ENCODE data around the gene CDKN2B-AS1. TPM values are rescaled to one million over a fixed set of nuclear protein-coding genes. Genes with fewer than 3 reads are reported as not detected.

CDKN2B-AS1 gene
- polyA plus RNA-seq, 1 donor (not counting 4 experiments of a cell fraction or from before 2014, with no cell fraction given): 1.1 TPM

- Histone ChIP-seq H3K4me1 (ENCODE audit: control insufficient read depth, extremely low read depth, insufficient read depth, low read length) (peaks cover 14% of the 10 kb centered on the region), H3K36me3 (ENCODE audit: control insufficient read depth in 2 of 2, extremely low read depth in 1 of 2, insufficient read depth in 2 of 2, low read length in 2 of 2) (no peaks in the 10 kb centered on the region), H2AFZ (ENCODE audit: control insufficient read depth, low read length) (peak overlapping the region; percentile 6), H3K9ac (ENCODE audit: control insufficient read depth, extremely low read depth, insufficient read depth, low read length) (no peak overlapping the region), H3K9me1 (ENCODE audit: control insufficient read depth, extremely low read depth, insufficient read depth, low read length) (no peaks in the 10 kb centered on the region), H3K27ac (ENCODE audit: control insufficient read depth, insufficient read depth, low read length) (no peak overlapping the region), H3K79me2 (ENCODE audit: control insufficient read depth, insufficient read depth, low read length) (no peaks in the 10 kb centered on the region), H3K27me3 (ENCODE audit: control insufficient read depth, extremely low read depth, insufficient read depth, low read length) (no peaks in the 10 kb centered on the region), H3K4me2 (ENCODE audit: control insufficient read depth, extremely low read depth, insufficient read depth, low read depth, low read length) (no peak overlapping the region), H3K9me3 (ENCODE audit: control insufficient read depth, low read depth, low read length) (no peaks in the 10 kb centered on the region), H3K4me3 (ENCODE audit: control insufficient read depth in 2 of 3, extremely low read depth in 1 of 3, insufficient read depth in 2 of 3, low read depth in 1 of 3, low read length in 3 of 3) (no peak overlapping the region), H4K20me1 (ENCODE audit: control insufficient read depth, extremely low read depth, insufficient read depth, low read length) (no peaks in the 10 kb centered on the region)
- TF ChIP-seq, protein P1, sequence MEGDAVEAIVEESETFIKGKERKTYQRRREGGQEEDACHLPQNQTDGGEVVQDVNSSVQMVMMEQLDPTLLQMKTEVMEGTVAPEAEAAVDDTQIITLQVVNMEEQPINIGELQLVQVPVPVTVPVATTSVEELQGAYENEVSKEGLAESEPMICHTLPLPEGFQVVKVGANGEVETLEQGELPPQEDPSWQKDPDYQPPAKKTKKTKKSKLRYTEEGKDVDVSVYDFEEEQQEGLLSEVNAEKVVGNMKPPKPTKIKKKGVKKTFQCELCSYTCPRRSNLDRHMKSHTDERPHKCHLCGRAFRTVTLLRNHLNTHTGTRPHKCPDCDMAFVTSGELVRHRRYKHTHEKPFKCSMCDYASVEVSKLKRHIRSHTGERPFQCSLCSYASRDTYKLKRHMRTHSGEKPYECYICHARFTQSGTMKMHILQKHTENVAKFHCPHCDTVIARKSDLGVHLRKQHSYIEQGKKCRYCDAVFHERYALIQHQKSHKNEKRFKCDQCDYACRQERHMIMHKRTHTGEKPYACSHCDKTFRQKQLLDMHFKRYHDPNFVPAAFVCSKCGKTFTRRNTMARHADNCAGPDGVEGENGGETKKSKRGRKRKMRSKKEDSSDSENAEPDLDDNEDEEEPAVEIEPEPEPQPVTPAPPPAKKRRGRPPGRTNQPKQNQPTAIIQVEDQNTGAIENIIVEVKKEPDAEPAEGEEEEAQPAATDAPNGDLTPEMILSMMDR (optimal IDR thresholded peaks at IDR 0.05 in 1 of 3, IDR thresholded peaks at IDR 0.05 in 1 of 3, conservative IDR thresholded peaks at IDR 0.05 in 1 of 3; ENCODE audit: extremely low read depth in 1 of 3, insufficient read depth in 2 of 3, low read length in 3 of 3): no peak
- TF ChIP-seq EZH2 (IDR thresholded peaks at IDR 0.05; ENCODE audit: low read length): no peak
- FAIRE-seq: no peak
- no peak for DNase-seq (ENCODE audit: low read depth, low spot score)
- dilution Hi-C loops (cut with MboI; ENCODE audit: extremely low pct_ligation_motif_present, low sequenced_read_pairs): no loop called here
Observed at GRCh38 chr9:22169243-22169642, 174.7 kb downstream of the CDKN2B-AS1 start.

- no peaks in the 10 kb centered on the region for H4K20me1 ChIP-seq (ENCODE audit: control insufficient read depth, extremely low read depth, insufficient read depth, low read length)
- H3K36me3 ChIP-seq (ENCODE audit: control insufficient read depth in 2 of 2, extremely low read depth in 1 of 2, insufficient read depth in 2 of 2, low read length in 2 of 2): no peaks in the 10 kb centered on the region
- dilution Hi-C loops (cut with MboI; ENCODE audit: extremely low pct_ligation_motif_present, low sequenced_read_pairs): no loop called here
- TF ChIP-seq, protein P1 (optimal IDR thresholded peaks at IDR 0.05 in 1 of 3, IDR thresholded peaks at IDR 0.05 in 1 of 3, conservative IDR thresholded peaks at IDR 0.05 in 1 of 3; ENCODE audit: extremely low read depth in 1 of 3, insufficient read depth in 2 of 3, low read length in 3 of 3): no peak
- TF ChIP-seq EZH2 (IDR thresholded peaks at IDR 0.05; ENCODE audit: low read length): no peak
- peaks cover 13% of the 10 kb centered on the region for H3K4me1 ChIP-seq (ENCODE audit: control insufficient read depth, extremely low read depth, insufficient read depth, low read length)
- H3K4me3 ChIP-seq (ENCODE audit: control insufficient read depth in 2 of 3, extremely low read depth in 1 of 3, insufficient read depth in 2 of 3, low read depth in 1 of 3, low read length in 3 of 3): no peak overlapping the region
- no peak overlapping the region for H2AFZ ChIP-seq (ENCODE audit: control insufficient read depth, low read length)
- no peaks in the 10 kb centered on the region for H3K79me2 ChIP-seq (ENCODE audit: control insufficient read depth, insufficient read depth, low read length)
- no peaks in the 10 kb centered on the region for H3K9me1 ChIP-seq (ENCODE audit: control insufficient read depth, extremely low read depth, insufficient read depth, low read length)
- H3K27ac ChIP-seq (ENCODE audit: control insufficient read depth, insufficient read depth, low read length): no peak overlapping the region
- H3K4me2 ChIP-seq (ENCODE audit: control insufficient read depth, extremely low read depth, insufficient read depth, low read depth, low read length): no peak overlapping the region
- H3K27me3 ChIP-seq (ENCODE audit: control insufficient read depth, extremely low read depth, insufficient read depth, low read length): no peaks in the 10 kb centered on the region
- no peak for FAIRE-seq
- no peak for DNase-seq (ENCODE audit: low read depth, low spot score)
- H3K9ac ChIP-seq (ENCODE audit: control insufficient read depth, extremely low read depth, insufficient read depth, low read length): no peak overlapping the region
- H3K9me3 ChIP-seq (ENCODE audit: control insufficient read depth, low read depth, low read length): no peaks in the 10 kb centered on the region
Observed at GRCh38 chr9:22169727-22170503, 175.3 kb downstream of the CDKN2B-AS1 start.

Small RNAs within 50 kb of the gene (small RNA-seq; reads per million reads assigned to genes)
- 0 reads per million in 3 experiments for gene RF01909 (ENCODE audit: insufficient read length in 3 of 3, low read depth in 3 of 3, low replicate concordance in 1 of 3)
- 0 reads per million in 3 experiments for gene RF02045 (ENCODE audit: insufficient read length in 3 of 3, low read depth in 3 of 3, low replicate concordance in 1 of 3)

Other genes starting within 250 kb of the CDKN2B-AS1 start
- gene MTAP, start 192.2 kb upstream of the CDKN2B-AS1 start, polyA plus RNA-seq: 24.5 to 50.3 TPM (median 48.7 TPM) in 3 replicates
- gene CDKN2A, start 399 bp upstream of the CDKN2B-AS1 start, polyA plus RNA-seq: 65.1 to 125 TPM (median 65.3 TPM) in 3 replicates
- 17.9 to 34.3 TPM (median 19.9 TPM) in 3 replicates for gene CDKN2B, start 14.5 kb downstream of the CDKN2B-AS1 start, polyA plus RNA-seq

All from keratinocyte (primary cell).